Epithelial cell of esophagus (primary cell): ENCODE measurements around the gene HTRA1.

Source experiments
- DNase-seq: peaks from one replicate; pipeline ENCODE4 v3.0.0; 2010; ENCODE audit warnings: low read depth
- H3K4me3 ChIP-seq: 2 replicates; pipeline ENCODE4 v1.5.1; 2011; ENCODE audit warnings: mild to moderate bottlenecking, low read length, control low read depth
- TF ChIP-seq, protein P1 (sequence below): IDR thresholded peaks from 2 replicates; pipeline ENCODE4 v1.5.1; 2011; ENCODE audit warnings: low read depth, mild to moderate bottlenecking, low read length, control low read depth, inconsistent platforms; ENCODE audit not compliant: insufficient read depth; ENCODE audit errors: missing control alignments

HTRA1 gene

DNA sequence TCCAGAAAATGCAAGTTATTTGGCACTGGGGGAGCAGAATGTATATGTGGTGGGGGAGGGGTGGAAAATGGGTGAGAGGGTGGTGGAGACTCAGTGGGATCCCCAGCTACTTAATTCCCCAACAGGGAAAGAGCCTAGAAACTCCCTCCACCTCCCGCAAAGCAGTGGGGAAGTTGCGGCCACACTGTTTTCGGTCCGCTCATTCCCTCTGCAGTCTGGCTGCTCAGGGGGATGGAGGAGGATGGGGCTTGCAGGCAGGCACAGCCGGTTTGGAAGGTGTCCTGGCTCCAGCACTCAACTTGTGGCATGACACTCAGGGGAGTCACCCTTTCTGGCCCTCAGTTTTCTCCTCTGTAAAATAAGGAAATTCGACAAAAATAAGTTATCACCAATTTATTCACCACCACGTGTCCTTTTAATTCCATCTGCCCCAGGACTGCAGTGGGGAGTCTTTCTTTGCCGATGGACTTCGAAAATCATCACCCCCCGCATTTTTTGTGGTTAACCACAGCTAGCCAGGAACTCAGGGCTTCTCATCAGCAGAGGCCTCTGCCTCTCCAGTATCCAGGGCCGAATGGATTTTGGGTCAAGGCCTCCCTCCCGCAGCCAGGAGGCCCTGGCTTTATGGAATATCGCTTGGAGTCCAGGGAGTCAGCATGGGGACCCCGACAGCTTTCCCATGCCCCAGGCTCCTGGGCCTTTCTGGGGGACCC is 1.6 kb upstream of the HTRA1 start:
- no peak for DNase-seq
- no peak overlapping the region for H3K4me3 ChIP-seq
- TF ChIP-seq, protein P1, sequence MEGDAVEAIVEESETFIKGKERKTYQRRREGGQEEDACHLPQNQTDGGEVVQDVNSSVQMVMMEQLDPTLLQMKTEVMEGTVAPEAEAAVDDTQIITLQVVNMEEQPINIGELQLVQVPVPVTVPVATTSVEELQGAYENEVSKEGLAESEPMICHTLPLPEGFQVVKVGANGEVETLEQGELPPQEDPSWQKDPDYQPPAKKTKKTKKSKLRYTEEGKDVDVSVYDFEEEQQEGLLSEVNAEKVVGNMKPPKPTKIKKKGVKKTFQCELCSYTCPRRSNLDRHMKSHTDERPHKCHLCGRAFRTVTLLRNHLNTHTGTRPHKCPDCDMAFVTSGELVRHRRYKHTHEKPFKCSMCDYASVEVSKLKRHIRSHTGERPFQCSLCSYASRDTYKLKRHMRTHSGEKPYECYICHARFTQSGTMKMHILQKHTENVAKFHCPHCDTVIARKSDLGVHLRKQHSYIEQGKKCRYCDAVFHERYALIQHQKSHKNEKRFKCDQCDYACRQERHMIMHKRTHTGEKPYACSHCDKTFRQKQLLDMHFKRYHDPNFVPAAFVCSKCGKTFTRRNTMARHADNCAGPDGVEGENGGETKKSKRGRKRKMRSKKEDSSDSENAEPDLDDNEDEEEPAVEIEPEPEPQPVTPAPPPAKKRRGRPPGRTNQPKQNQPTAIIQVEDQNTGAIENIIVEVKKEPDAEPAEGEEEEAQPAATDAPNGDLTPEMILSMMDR, result no peak

- H3K4me3 ChIP-seq, result peak overlapping the region; percentile 40
- TF ChIP-seq, protein P1, result no peak
Measured at GRCh38 chr10:122460891-122461293, 461 bp upstream of the HTRA1 start.

GRCh38 chr10:122461729-122462532 is 578 bp downstream of the HTRA1 start:
- DNase-seq, result peak; percentile 58
- peak overlapping the region; percentile 84 for H3K4me3 ChIP-seq
- TF ChIP-seq, protein P1, result no peak

More at GRCh38 chr10:122460891-122461293, 461 bp upstream of the HTRA1 start:
- no peak for DNase-seq

DNA sequence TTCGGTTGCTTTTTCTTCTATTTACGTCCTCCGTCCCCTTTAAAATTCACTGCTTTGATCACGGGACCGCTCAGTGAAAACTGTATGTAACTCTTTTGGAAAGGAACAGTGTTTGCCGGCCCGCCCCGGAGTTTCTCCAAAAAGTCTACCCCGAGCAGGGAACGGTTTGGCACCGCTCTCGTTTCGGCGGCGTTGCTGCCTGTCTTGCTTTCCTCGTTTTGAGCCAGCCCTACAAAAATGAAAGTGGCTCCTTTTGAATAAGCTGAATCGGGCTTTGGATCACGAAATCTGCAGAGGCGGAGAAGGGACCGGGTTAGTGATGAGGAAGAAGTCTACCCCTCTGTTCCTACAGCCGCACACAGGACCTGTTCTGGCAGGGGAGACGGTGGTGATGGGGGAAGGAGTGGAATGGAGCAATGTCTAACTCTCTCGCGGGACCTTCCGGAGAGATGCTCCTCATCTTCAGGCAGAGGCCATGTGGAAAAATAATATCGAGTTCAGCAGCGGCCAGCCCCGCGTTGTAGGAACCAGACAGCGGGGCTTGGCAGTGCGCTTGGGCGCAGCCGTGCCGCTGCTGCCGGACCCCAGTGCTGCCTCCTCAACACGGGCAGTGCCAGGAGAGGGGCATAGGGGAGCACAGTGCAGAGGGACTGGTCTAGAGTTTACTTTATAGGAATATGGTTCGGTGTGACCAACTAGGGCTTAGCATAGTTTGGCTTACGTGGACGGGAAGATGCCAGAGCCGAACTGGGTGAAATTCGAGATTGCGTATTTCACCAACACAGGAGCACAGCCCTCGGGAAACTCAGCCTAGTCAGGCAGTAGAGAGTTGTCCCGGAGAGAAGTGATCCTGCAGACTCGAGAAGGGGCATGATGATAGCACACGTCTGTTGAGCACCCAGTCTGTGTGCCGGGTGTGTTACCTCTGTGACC is 1.4 kb downstream of the HTRA1 start:
- TF ChIP-seq, protein P1, result no peak
- peak; percentile 41 for DNase-seq

DNA sequence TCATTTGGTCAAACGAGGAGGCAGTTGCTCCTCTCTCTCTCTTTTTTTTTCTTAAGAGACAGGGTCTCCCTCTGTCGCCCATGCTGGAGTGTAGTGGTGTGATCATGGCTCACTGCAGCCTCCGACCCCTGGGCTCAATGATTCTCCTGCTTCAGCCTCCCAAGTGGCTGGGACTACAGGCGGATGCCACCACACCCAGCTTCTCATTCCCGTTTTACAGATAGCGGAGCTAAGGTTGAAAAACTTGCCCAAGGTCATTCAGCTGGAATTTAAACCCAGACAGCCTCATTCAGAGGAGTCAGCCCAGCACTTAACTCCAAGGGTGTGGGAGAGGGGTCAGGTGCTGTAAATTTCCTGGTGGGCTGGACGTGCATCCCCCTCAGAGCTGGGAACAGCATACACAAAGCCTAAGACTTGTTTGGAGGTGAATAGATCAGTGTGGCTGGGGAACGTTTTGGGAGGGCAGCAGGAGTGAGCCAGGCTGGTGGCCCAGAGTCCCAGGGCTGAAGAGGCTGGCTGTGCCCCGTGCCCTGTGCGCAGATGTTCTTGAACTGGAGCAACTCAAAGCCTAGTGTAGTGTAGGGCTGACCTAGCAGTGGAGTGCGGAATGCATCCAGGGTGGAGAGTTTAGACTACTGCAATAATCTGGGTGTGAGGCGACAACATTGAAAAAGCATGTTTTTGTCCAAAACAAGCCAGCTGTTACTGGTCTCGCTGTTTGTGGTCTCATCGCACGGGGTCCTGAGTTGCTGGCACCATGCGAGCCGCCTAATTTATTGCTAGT is 2.3 kb downstream of the HTRA1 start:
- peak overlapping the region; percentile 84 for H3K4me3 ChIP-seq
- no peak for DNase-seq
- TF ChIP-seq, protein P1, result no peak

More for the DNA sequence above, 1.4 kb downstream of the HTRA1 start:
- peak overlapping the region; percentile 84 for H3K4me3 ChIP-seq

DNA sequence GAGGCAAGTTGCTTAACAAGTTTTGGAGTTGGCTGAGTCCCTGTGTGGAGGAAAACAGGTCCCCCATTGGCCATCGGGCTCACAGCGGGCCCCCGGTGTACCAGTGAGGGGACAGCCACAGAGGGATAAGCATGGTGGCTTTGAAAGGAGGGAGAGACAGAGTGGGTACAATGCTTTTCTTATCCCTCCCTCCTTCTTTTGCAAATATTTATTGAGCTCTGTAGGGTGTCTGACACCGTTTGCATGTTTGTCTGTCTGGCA is 2.8 kb downstream of the HTRA1 start:
- peak overlapping the region; percentile 84 for H3K4me3 ChIP-seq
- DNase-seq, result no peak
- TF ChIP-seq, protein P1, result no peak
